ENCODE results near the gene FAM98A.

FAM98A gene

DNA sequence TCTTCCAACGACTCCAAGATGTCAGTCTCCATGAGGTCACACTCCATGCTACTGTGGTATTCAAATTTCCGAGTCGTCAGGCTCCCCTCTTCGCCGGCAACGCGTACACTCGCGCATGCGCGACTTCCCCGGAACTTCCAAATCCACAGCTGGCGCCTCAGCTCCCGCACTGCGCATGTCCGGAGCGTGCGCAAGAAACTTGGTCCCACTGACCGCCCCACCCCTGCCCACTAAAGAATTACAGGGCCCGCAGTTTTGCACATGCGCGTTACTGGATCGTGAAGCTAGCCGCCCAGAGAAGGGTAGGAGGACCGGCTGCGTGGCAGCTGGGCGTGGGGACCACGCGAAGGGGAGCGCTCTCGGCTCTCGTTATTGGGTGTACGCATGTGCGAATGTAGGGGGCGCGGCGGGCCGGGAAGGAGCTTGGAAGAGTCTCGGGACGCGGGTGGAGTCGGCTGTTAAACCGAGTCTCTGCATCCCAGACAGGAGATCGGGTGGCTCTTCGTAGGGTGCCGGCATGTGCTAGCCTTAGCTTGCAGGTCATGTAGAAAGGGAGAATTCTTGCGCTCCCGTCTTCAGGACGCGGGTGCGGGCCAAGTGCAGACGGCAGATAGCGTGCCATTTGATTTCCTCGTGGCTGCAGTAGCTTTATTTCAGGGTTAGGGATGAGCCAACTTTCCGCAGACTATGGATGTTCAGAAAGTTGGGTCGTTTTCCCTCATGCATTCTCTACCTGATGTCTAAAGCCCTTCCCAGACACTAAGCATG lies at the start of gene FAM98A:
TSS of gene FAM98A (minus strand) at position 125 of the 768 bp plus-strand sequence. CDS start at position 47, 78 bp downstream.
- peak; percentile 96 for DNase-seq (ENCODE audit: low spot score)

DNA sequence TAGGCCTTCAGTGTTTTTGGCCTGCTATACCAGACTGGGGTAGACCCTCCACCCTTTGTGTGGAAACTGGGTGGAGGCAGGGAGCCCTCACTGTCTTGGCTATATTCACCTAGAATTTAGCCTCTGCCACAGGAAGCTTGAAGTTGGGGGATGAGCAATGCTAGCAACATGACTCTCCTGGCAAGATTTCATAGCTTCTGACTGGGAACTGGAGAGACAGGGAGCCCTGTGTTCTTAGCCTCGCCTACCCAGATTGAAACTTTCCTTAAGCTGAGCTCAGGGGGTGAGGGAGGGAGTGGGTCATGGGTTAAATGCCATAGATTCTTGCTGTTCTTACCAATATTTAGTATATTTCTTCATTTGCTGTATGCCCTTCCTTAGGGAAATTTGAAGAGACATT lies 46.8 kb upstream of the FAM98A start:
- no peak for DNase-seq (ENCODE audit: low spot score)

DNA sequence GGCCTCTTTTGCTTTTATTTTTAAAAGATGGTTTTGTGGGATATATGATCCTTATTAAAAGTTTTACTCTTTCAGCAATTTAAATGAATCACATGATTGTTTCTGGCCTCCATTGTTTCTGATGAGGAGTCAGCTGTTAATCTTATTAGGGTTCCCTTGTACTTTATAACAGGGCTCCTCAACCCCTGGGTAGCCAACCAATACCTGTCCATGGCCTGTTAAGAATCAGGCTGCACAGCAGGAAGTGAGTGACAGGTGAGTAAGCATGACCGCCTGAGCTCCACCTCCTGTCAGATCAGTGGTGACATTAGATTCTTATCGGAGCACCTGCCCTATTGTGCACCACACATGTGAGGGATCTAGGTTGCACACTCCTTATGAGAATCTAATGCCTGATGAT lies 45.1 kb upstream of the FAM98A start:
- DNase-seq (ENCODE audit: low spot score), result no peak

DNA sequence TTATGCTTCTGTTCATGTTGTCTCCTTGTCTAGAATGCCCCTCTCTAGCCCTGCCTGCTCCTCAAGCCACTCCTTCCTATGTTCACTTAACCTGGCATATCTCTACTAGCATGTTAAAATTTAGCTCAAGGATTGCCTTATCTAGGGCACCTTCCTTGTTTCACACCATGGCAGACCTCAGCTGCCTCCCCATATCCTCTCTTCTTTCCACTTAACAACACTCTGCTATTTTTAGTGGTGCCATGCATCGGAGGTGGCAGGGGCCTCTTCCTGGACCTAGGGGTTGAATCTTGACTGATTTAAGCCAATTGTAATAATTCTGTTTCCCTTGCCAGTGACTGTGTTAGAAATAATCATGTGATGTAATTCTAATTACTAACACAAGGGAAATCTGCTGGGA lies 36.9 kb upstream of the FAM98A start:
- DNase-seq (ENCODE audit: low spot score), result no peak

DNA sequence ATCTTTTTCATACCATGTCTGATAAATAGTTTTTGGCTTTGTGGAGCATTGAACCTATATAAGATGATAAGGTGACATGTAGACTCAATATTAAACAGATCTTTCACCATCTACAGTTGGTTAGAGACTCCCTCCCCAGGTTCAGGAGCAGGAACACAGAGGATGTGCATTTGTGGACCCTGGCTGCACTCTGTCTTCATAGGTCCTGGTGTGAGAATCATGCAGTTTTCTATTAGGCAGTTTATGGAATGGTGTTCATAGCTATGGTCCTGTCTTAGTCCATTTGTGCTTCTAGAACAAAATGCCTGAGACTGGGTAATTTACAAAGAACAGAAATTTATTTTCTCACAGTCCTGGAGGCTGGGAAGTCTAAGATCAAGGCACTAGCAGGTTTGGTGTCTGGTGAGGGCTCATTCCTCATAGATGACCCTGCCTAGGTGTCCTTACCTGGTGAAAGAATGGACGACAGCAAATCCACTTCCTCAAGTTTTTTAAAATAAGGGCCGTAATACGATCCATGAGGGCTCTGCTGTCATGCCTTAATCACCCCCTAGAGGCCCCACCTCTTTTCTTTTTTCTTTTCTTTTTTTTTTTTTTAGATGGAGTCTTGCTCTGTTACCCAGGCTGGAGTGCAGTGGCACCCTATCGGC lies 35.3 kb upstream of the FAM98A start:
- no peak for DNase-seq (ENCODE audit: low spot score)

DNA sequence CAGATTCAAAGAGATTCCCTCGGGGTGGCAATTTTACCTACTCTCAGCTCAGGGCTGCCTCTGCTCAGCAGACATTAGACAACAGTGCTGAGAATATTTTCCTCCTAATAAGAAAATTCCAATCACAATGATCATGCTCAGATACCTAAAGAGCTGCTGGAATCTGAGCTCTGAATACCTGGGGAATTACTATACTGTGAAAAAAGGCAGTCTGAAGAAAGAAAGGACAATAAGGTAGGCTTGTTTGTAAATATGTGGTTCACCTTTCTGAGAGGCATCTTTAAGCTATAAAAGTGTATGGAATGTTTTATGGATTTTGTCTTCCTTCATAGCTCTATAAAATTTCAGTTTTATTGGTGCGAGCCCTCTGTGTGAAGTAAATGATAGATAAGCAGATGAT lies 34.2 kb upstream of the FAM98A start:
- DNase-seq (ENCODE audit: low spot score), result no peak

DNA sequence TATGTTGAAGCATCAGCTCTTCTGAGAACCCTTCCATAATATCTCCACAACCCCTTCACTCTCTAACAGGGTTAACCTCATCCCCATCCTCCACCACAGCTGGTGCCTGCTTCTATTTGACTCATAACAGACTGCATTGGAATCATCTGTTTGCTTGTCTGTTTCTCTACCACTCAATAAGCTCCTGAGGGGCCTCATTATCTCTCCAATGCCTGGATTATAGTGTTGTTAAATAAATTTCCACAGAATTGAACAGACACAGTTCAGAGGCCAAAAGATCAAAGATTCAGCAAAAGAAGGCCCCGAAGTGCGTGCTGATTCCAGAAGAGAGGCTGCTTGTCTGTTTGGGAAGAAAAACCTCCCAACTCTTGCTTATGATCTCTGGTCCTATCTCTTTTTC lies 33.7 kb upstream of the FAM98A start:
- DNase-seq (ENCODE audit: low spot score), result no peak

DNA sequence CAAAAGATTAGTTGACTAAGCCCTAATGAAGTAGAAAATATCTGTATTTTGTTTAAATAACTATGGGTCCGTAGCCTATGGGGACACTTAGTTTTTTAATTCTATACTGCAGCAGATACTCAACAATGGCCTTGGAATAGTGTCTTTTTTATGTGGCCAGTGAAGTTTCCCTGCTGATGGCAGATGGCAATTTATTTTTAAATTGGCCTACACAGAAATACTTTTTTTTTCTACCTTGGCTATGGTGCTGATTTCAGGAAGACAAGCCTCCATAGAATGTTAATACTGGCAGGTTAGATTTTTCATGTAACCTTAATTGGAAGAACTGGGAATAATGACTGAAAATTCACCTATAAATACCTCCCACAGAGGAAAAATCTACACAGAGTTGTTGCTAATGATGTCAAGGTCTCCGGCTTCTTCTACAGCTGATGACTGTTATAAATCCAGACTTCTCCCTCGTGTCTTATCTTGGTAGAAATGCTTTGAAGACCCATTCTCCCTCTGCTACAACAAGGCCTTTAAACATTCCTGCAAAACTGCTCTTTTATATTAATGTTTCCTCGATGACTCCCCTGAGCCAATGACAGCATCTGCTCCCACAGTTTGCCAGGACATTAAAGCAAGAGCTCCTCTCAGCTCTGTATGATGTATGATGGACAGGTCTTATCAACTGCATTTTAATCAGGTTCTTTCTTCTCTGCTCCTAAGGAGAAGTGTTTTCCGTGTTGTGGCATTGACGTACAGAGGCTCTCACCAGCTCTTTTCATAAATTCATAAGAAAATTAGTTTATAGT lies 29.1 kb upstream of the FAM98A start:
- DNase-seq (ENCODE audit: low spot score), result no peak

DNA sequence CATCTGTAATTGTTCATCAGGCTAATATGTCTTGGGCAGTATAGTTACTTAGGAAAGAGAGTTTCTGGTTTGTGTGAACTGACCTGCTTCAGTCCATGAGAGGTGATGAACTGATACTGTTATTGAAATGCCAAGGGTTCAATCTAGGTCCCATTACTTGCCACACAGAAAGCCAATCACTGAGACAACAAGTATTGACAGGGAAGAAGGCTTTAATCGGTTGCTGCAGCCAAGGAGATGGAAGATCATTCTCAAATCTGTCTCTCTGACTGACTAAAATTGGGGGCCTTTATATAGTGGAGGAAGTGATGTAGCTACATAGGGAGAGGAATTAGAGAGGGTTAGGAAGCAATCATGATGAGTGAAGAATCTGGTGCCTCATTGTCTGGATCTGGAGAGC lies 19.9 kb upstream of the FAM98A start:
- no peak for DNase-seq (ENCODE audit: low spot score)

DNA sequence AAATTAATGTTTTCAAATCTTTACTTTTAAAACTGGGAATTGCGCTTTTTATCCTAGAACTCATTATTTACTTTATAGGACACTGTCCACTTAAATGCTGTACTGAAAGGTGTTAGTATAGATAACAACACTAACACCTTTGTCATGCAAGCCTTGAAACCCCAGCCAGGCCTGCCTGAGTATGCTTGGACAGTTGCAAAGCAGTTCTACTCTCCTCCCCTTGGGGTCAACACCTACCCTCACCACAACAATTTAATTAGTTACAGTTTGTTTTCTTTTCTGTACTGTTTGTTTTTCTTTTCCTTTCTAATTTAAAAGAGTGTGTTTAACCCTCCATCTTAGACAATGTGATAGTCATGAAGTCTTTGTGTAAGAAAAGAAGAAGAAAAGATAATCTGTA lies 18.9 kb upstream of the FAM98A start:
- DNase-seq (ENCODE audit: low spot score), result no peak

DNA sequence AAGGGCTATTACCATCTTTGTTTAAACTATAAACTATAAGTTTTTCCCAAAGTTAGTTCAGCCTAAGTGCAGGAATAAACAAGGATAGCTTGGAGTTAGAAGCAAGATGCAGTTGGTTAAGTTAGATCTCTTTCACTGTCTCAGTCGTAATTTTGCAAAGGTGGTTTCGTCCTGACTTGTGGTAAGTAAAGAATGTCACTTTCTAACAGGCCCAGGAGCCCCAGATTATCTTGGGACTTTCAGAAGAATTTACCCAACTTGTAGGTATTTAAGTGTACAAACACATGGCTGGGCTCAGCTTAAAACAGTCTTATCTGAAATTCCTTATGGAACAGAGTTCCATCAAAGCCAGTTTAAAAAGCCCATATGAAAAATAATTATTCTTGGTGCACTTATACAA lies 18.3 kb upstream of the FAM98A start:
- no peak for DNase-seq (ENCODE audit: low spot score)

DNA sequence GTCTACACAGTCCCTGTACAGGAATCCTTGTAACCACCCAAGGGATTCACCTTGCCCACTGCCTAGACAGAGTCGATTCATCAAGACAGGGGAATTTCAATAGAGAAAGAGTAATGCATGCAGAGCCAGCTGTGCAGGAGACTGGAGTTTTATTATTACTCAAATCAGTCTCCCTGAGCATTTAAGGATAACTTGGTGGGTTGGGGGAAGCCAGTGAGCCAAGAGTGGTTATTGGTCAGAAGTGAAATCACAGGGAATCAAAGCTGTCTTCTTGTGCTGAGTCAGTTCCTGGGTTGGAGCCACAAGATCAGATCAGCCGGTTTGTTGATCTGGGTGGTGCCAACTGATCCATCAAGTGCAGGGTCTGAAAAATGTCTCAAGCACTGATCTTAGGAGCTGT lies 17.8 kb upstream of the FAM98A start:
- no peak for DNase-seq (ENCODE audit: low spot score)

DNA sequence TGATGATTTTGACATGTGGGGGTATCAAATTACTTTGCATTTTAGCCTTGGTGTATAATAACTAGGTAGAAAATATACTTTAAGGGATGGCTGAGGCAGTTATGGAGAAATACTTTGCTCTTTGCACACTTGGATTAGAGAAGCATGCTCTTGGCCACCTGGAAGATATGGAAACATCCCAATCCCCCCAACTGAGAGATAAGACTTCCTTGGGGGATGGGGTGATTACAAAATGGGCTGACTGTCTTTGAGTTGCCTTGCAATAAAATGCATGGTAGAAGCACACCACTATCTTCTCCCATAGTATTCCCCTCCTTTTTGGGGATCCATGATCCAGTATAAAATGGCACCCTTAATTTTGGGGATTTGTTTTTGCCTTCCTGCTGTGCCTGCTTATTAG lies 15.1 kb upstream of the FAM98A start:
- no peak for DNase-seq (ENCODE audit: low spot score)

DNA sequence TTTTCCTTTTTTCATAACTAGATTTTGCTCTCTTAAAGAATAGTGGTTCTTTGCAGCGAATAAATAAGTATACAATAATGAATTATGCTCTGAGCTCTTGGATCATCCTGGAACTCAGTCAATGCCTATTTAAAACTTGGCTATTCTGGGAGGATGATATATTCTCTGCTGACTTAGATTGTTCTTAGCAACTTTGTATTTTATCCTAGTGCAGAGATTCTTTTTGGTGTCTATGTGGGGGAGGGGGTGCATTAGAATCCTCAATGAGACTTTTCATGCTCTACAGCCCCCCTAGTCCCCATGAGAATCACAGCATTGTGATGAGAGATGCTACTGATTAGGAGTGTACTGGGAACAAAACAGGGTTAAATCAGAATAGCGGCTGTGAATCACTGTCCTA lies 8.8 kb upstream of the FAM98A start:
- no peak for DNase-seq (ENCODE audit: low spot score)

DNA sequence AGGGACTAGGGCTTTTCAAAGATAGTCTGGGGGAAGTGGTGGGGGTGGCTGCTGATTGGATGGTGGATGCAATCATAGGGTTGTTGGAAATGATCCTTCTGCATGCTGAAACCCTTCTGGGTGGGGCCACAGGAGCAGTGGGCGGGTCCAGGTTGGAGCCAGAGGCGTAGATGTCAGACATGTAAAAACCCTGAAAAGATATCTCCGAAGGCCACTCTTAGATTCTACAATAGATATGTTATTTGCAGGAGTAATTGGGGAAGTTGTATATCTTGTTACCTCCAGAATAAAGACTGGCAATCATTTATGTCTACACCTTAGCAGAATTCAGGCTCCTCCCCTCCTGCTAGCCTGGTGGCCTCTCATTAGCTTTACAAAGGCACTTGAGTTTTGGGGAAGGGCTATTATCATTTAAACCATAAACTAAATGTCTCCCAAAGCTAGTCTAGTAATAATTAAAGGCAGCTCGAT lies 8.2 kb upstream of the FAM98A start:
- no peak for DNase-seq (ENCODE audit: low spot score)

DNA sequence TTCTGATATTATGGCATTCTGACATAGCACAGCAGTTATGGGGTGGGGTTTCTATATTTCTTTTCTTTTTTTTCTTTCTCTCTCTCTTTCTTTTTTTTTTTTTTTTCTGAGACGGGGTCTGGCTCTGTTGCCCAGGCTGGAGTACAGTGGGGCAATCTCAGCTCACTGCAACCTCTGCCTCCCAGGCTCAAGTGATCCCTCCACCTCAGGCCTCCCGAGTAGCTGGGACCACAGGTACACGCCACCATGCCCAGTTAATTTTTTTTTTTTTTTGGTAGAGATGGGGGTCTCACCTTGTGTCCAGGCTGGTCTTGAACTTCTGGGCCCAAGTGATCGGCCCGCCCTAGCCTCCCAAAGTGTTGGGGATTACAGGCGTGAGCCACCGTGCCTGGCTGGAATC lies 7.5 kb upstream of the FAM98A start:
- DNase-seq (ENCODE audit: low spot score), result no peak

DNA sequence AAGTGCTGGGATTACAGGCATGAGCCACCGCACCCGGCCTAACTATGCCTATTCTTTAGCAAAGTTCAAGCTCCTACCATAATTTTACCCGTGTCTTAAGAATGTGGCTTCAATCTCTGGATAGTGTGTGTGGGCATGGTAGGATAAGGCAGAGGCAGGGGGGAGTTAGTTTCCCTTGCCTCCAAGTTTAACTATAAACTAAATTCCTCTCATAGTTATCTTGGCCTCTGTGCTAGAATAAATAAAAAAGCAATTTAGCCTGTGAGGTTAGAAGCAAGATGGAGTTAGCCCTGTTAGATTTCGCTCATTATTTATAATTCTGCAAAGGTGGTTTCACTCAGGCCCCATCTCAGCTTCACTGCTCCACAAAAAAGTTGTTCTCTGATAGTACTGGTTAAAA lies 7.0 kb upstream of the FAM98A start:
- DNase-seq (ENCODE audit: low spot score), result no peak

DNA sequence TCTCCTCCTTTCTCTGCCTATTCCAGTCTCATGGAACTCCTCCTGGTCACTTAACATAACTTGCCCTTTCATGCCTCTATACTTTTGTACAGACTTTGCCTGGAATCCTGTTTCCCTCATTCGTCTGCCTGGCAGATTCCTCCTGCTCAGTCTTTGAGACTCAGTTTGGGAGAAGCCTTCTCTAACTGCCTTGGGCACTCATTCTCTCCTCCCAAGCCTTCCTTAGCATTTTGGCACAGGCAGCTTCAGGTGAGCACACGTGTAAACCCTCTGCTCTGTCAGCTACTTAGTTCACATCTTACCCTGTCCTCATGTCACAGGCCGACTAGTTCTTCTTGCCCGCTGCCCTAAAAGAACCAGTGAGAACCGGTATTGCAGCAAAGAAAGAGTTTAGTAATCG lies 6.0 kb upstream of the FAM98A start:
- DNase-seq (ENCODE audit: low spot score), result no peak

DNA sequence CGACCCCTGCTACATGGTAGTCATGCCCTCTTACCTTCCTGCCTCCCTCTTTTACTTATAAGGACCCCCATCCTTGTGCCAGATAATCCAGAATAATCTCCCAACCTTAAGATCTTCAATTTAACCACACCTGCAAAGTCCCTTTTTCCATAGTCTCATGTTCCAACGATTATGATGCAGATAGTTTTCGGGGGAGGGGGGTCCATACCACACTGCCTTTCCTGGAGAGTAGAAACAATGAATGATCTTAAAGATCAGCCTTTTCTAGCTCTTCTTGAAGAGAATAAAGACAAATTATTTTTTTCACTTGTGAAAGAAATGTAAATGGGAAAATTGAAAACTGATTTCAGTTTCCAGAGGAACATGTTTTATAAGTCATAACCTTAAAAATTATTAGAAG lies 4.3 kb upstream of the FAM98A start:
- no peak for DNase-seq (ENCODE audit: low spot score)

DNA sequence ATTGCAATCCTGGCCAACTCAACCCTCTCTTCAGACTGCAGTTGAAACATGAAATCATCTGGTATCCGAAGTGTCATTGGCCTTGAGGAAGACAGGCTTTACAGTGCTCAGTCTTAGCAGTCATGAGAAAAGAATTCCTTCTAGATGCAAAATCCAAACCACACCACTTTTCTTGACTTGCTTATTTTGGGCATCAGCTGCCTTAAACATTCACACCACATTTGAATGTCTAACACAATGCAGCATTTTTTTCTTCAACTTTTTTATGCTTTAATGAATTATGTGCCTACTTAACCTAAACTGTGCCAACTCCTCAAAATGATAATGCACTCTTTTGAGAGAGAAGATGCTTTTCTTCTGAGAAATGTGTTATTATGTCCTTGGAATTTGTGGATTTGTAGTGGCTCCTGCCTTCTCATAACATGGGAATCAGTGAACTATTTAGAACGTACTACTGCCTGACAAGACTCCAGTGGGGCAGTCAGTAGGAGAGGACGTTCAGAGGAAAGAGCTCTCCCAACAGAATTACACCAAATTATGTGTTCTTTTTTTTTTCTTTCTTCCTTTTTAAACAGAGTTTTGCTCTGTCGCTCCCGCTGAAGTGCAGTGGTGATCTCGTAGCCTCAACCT lies 3.2 kb upstream of the FAM98A start:
- DNase-seq (ENCODE audit: low spot score), result peak; percentile 36

DNA sequence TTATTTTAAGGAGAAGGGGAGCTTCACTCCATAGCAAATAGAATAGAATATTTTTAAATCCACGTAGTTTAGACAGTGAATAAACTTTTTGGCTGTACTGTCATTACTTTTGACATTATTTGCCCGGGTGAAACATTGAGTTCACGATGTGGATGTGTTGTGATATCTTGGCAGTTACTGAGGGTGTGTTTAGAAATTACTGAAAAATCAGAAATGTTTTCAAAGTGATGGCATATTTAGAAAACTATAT lies 769 bp upstream of the FAM98A start:
- no peak for DNase-seq (ENCODE audit: low spot score)

DNA sequence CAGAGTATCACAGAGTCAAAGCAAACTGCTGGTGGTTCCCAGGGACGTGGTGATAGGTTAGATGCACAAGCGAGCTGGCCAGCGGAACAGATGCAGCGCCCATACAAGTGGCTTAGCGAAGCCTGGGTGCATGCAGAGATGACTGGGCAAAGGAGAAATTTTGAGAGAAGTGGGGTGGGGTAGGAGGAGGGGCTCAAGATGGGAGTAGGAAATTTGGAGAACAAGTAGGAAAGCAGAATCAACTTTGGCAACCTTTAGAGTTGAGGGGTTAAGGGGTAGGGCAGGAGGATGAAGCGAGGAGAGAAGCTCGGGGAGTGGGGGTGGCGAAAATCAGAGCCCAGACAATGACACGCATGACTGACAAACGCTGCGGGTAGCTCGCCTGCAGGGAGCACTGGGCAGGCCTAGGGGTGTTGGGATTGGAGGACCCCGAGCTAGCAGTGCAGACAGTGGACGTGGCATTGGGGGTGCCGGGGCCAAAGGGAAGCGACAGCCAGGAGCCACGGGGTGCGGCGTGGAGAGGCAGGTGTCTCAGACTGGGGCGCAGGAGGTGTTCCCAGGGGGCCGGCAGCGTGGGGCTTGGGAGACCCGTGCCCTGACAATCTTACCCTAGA lies 431 bp downstream of the FAM98A start:
- peak; percentile 31 for DNase-seq (ENCODE audit: low spot score)
